ENCODE data around the gene FGD6. TPM values are rescaled to one million over a fixed set of nuclear protein-coding genes. Genes with fewer than 3 reads are reported as not detected.
"Not testable (repeated sequence)": the region's sequence is repeated elsewhere in the genome, so short reads cannot be mapped to it uniquely, and the experiment has no call there.

The FGD6 gene
- total and polyA plus RNA-seq, 4 experiments from 2014 or later = 0.16 to 0.70 (median 0.69) TPM; not detected in 1

DNA sequence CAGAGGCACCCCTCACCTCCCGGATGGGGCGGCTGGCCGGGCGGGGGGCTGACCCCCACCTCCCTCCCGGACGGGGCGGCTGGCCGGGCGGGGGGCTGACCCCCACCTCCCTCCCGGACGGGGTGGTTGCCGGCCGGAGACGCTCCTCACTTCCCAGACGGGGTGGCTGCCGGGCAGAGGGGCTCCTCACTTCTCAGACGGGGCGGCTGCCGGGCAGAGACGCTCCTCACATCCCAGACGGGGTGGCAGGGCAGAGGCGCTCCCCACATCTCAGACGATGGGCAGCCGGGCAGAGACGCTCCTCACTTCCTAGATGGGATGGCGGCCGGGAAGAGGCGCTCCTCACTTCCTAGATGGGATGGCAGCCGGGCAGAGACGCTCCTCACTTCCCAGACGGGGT is 18.4 kb upstream of the FGD6 start:
- H3K4me1 Mint-ChIP-seq = peaks cover 19 to 38% (median 25%) of the 10 kb centered on the region in 4 donors
- H3K36me3 Mint-ChIP-seq; H3K4me3 Mint-ChIP-seq; H3K27me3 Mint-ChIP-seq; H3K9me3 Mint-ChIP-seq; CTCF ChIA-PET (ENCODE audit: partially characterized antibody); H3K27ac Mint-ChIP-seq; H3K4me1 ChIP-seq (ENCODE audit: insufficient read depth, low read length); H3K9me3 ChIP-seq (ENCODE audit: control insufficient read depth in 1 of 2, low read length in 2 of 2); H3K27ac ChIP-seq (ENCODE audit: low read depth, low read length); H3K4me3 ChIP-seq (ENCODE audit: low read length in 2 of 2); H3K27me3 ChIP-seq (ENCODE audit: insufficient read depth, low read length); POLR2A ChIA-PET (ENCODE audit: partially characterized antibody); intact Hi-C loops (cut with micrococcal nuclease); DNase-seq; H3K36me3 ChIP-seq (ENCODE audit: insufficient read depth, low read length): not testable (repeated sequence)

- H3K27me3 Mint-ChIP-seq; H3K4me3 Mint-ChIP-seq; H3K9me3 Mint-ChIP-seq; H3K27me3 ChIP-seq (ENCODE audit: insufficient read depth, low read length); POLR2A ChIA-PET (ENCODE audit: partially characterized antibody); H3K36me3 ChIP-seq (ENCODE audit: insufficient read depth, low read length); H3K36me3 Mint-ChIP-seq; H3K9me3 ChIP-seq (ENCODE audit: control insufficient read depth in 1 of 2, low read length in 2 of 2); H3K4me3 ChIP-seq (ENCODE audit: low read length in 2 of 2); CTCF ChIA-PET (ENCODE audit: partially characterized antibody); intact Hi-C loops (cut with micrococcal nuclease); DNase-seq; H3K27ac ChIP-seq (ENCODE audit: low read depth, low read length); H3K27ac Mint-ChIP-seq: not testable (repeated sequence)
- peaks cover 15% of the 10 kb centered on the region for H3K4me1 ChIP-seq (ENCODE audit: insufficient read depth, low read length)
- H3K4me1 Mint-ChIP-seq = peaks cover 12 to 31% (median 19%) of the 10 kb centered on the region in 4 donors
Observed at GRCh38 chr12:95234187-95234586, 16.9 kb upstream of the FGD6 start.

DNA sequence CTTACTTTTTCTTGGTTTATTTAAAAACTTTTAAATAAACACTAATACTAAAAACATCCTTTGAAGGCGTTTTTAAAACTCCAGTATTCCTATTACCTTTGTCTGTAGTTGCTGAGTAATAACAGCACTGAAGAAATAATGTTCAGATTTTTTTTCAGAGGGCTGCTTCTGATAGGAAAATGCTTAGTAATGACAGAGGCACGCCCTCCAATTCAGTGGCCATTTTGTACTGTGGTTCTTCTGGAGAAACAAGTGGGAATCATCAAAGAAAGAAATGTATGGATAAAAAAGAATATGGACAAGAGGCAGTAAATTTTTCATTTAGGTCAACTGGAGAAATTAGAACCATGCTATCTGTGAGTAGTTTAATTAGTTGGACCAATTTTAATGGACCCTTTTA is 13.9 kb upstream of the FGD6 start:
- peaks cover 11 to 29% (median 18%) of the 10 kb centered on the region in 4 donors for H3K4me1 Mint-ChIP-seq
- ChIA-PET CTCF (ENCODE audit: partially characterized antibody) (no interaction called here), POLR2A (ENCODE audit: partially characterized antibody) (no interaction called here)
- H3K9me3 Mint-ChIP-seq = no peaks in the 10 kb centered on the region
- intact Hi-C loops (cut with micrococcal nuclease) = no loop called here
- Histone ChIP-seq H3K9me3 (ENCODE audit: control insufficient read depth in 1 of 2, low read length in 2 of 2) (no peaks in the 10 kb centered on the region), H3K27ac (ENCODE audit: low read depth, low read length) (no peak overlapping the region), H3K4me3 (ENCODE audit: low read length in 2 of 2) (no peak overlapping the region), H3K36me3 (ENCODE audit: insufficient read depth, low read length) (no peaks in the 10 kb centered on the region), H3K27me3 (ENCODE audit: insufficient read depth, low read length) (no peaks in the 10 kb centered on the region), H3K4me1 (ENCODE audit: insufficient read depth, low read length) (peaks cover 14% of the 10 kb centered on the region)
- peaks cover 0 to 10% of the 10 kb centered on the region in 2 donors for H3K36me3 Mint-ChIP-seq
- DNase-seq = no peak
- no peak overlapping the region for H3K27ac Mint-ChIP-seq
- no peak overlapping the region for H3K4me3 Mint-ChIP-seq
- H3K27me3 Mint-ChIP-seq = no peaks in the 10 kb centered on the region

DNA sequence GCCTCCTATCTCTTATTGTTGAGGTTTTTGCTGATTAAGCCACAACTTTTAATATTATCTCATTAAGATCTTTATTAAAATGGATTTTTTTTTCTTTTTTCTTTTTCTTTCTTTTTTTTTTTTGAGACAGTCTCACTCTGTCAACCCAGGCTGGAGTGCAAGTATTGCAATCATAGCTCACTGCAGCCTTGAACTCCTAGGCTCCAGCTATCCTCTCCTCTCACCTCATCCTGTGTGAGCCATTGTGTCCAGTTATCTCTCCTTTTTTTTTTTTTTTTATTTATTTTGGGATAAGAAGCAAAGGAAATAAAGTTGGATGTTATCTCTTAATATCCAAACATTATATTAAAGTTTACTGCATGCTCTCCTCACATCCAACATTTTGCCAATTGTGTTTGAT is 13.0 kb upstream of the FGD6 start:
- H3K9me3 Mint-ChIP-seq = no peaks in the 10 kb centered on the region
- Histone ChIP-seq H3K4me1 (ENCODE audit: insufficient read depth, low read length) (peaks cover 14% of the 10 kb centered on the region), H3K36me3 (ENCODE audit: insufficient read depth, low read length) (no peaks in the 10 kb centered on the region), H3K9me3 (ENCODE audit: control insufficient read depth in 1 of 2, low read length in 2 of 2) (no peaks in the 10 kb centered on the region), H3K27ac (ENCODE audit: low read depth, low read length) (no peak overlapping the region), H3K4me3 (ENCODE audit: low read length in 2 of 2) (no peak overlapping the region), H3K27me3 (ENCODE audit: insufficient read depth, low read length) (no peaks in the 10 kb centered on the region)
- H3K27ac Mint-ChIP-seq = no peak overlapping the region
- DNase-seq = no peak
- H3K4me1 Mint-ChIP-seq = peaks cover 11 to 32% (median 22%) of the 10 kb centered on the region in 4 donors
- intact Hi-C loops (cut with micrococcal nuclease) = no loop called here
- POLR2A ChIA-PET (ENCODE audit: partially characterized antibody) = no interaction called here
- no peak overlapping the region for H3K4me3 Mint-ChIP-seq
- H3K27me3 Mint-ChIP-seq = no peaks in the 10 kb centered on the region
- peaks cover 0 to 13% of the 10 kb centered on the region in 2 donors for H3K36me3 Mint-ChIP-seq
- CTCF ChIA-PET (ENCODE audit: partially characterized antibody) = interaction anchor here (1.4 kb wide), 1 partner anchor 13 kb away, joined by 4 read pairs; the partner anchor contains the start of genes FGD6 and VEZT

- peaks cover 14% of the 10 kb centered on the region for H3K4me1 ChIP-seq (ENCODE audit: insufficient read depth, low read length)
- no peak for DNase-seq
Observed at GRCh38 chr12:95229636-95230035, 12.4 kb upstream of the FGD6 start.

DNA sequence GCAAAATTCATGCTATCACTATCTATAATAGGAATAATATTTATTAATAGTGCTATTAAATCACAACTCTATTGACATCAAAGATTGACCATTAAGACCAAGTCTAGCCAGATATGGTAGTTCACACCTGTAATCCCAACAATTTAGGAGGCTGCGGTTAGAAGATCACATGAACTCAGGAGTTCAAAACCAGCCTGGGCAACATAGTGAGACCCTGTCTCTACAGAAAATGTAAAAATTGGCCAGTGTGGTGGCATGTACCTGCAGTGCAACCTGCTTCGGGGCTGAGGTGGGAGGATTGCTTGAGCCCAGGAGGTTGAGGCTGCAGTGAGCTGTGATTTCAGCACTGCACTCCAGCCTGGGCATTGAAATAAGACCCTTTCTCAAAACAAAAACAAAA is 11.3 kb upstream of the FGD6 start:
- no peak for DNase-seq
- ChIA-PET POLR2A (ENCODE audit: partially characterized antibody) (interaction anchor here (2.3 kb wide), 1 partner anchor 11 kb away, joined by 10 read pairs; the partner anchor contains the start of genes FGD6 and VEZT), CTCF (ENCODE audit: partially characterized antibody) (no interaction called here)
- H3K9me3 Mint-ChIP-seq = no peaks in the 10 kb centered on the region
- H3K36me3 ChIP-seq (ENCODE audit: insufficient read depth, low read length) = no peaks in the 10 kb centered on the region
- no peaks in the 10 kb centered on the region for H3K27me3 ChIP-seq (ENCODE audit: insufficient read depth, low read length)
- peaks cover 14% of the 10 kb centered on the region for H3K4me1 ChIP-seq (ENCODE audit: insufficient read depth, low read length)
- no peaks in the 10 kb centered on the region for H3K9me3 ChIP-seq (ENCODE audit: control insufficient read depth in 1 of 2, low read length in 2 of 2)
- H3K27me3 Mint-ChIP-seq = no peaks in the 10 kb centered on the region
- intact Hi-C loops (cut with micrococcal nuclease) = no loop called here
- H3K4me3 Mint-ChIP-seq = no peak overlapping the region
- no peak overlapping the region for H3K27ac Mint-ChIP-seq
- H3K27ac ChIP-seq (ENCODE audit: low read depth, low read length) = no peak overlapping the region
- peaks cover 13 to 46% (median 30%) of the 10 kb centered on the region in 4 donors for H3K4me1 Mint-ChIP-seq
- H3K4me3 ChIP-seq (ENCODE audit: low read length in 2 of 2) = no peak overlapping the region
- H3K36me3 Mint-ChIP-seq = peaks cover 4 to 23% of the 10 kb centered on the region in 2 donors

More at GRCh38 chr12:95229636-95230035, 12.4 kb upstream of the FGD6 start:
- no peak overlapping the region for H3K27ac ChIP-seq (ENCODE audit: low read depth, low read length)
- Mint-ChIP-seq H3K4me3 (no peak overlapping the region), H3K27me3 (no peaks in the 10 kb centered on the region), H3K27ac (peak overlapping the region in 1 of 7 donors; percentile 25), H3K9me3 (no peaks in the 10 kb centered on the region), H3K36me3 (peaks cover 4 to 17% of the 10 kb centered on the region in 2 donors), H3K4me1 (peaks cover 11 to 38% (median 27%) of the 10 kb centered on the region in 4 donors)
- H3K4me3 ChIP-seq (ENCODE audit: low read length in 2 of 2) = no peak overlapping the region
- H3K27me3 ChIP-seq (ENCODE audit: insufficient read depth, low read length) = no peaks in the 10 kb centered on the region
- no peaks in the 10 kb centered on the region for H3K9me3 ChIP-seq (ENCODE audit: control insufficient read depth in 1 of 2, low read length in 2 of 2)
- ChIA-PET POLR2A (ENCODE audit: partially characterized antibody) (interaction anchor here (2.3 kb wide), 1 partner anchor 12 kb away, joined by 10 read pairs; the partner anchor contains the start of genes FGD6 and VEZT), CTCF (ENCODE audit: partially characterized antibody) (interaction anchor here (1.4 kb wide), 1 partner anchor 12 kb away, joined by 4 read pairs; the partner anchor contains the start of genes FGD6 and VEZT)
- intact Hi-C loops (cut with micrococcal nuclease) = no loop called here
- no peaks in the 10 kb centered on the region for H3K36me3 ChIP-seq (ENCODE audit: insufficient read depth, low read length)

DNA sequence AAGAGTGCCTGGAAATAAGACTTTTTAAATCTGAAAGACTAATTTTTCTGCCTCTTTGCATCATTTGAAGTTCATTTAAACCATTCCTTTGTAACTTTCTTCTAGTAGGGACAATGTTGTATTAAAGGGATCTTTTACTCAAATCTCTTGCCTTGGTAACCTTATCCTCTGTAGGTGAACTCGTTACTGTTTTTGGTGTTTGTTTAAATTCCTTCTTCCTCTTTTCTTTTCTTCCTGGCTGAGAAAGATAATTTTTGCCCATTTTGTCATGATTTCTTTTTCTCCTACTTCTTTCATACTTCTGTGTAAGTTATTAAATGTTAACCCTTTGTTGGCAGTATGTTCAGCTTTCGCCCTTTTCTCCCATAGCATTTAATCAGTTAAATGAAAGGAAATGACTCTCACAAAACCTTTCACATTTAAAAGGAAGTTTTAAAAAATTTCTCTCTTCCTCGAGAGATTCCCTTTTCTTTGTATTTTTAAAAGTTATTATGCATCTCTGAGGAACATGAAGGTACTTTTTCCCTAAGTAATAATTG is 10.6 kb upstream of the FGD6 start:
- Histone ChIP-seq H3K36me3 (ENCODE audit: insufficient read depth, low read length) (no peaks in the 10 kb centered on the region), H3K9me3 (ENCODE audit: control insufficient read depth in 1 of 2, low read length in 2 of 2) (no peaks in the 10 kb centered on the region), H3K27me3 (ENCODE audit: insufficient read depth, low read length) (no peaks in the 10 kb centered on the region), H3K4me1 (ENCODE audit: insufficient read depth, low read length) (peaks cover 14% of the 10 kb centered on the region), H3K27ac (ENCODE audit: low read depth, low read length) (no peak overlapping the region), H3K4me3 (ENCODE audit: low read length in 2 of 2) (no peak overlapping the region)
- H3K27me3 Mint-ChIP-seq = no peaks in the 10 kb centered on the region
- H3K4me1 Mint-ChIP-seq = peaks cover 13 to 46% (median 29%) of the 10 kb centered on the region in 4 donors
- no peak overlapping the region for H3K27ac Mint-ChIP-seq
- DNase-seq = no peak
- peaks cover 4 to 23% of the 10 kb centered on the region in 2 donors for H3K36me3 Mint-ChIP-seq
- ChIA-PET CTCF (ENCODE audit: partially characterized antibody) (no interaction called here), POLR2A (ENCODE audit: partially characterized antibody) (interaction anchor here (2.3 kb wide), 1 partner anchor 10 kb away, joined by 10 read pairs; the partner anchor contains the start of genes FGD6 and VEZT)
- H3K9me3 Mint-ChIP-seq = no peaks in the 10 kb centered on the region
- peak overlapping the region in 1 of 8 donors; percentile 32 for H3K4me3 Mint-ChIP-seq
- intact Hi-C loops (cut with micrococcal nuclease) = no loop called here
